Loucy (cell line): Measurements from ENCODE around the gene SCYGR6.

Source experiments
- H2AFZ ChIP-seq: fragments of 200-600 bp; sonication (generic); 2 replicates; pipeline ENCODE4 v1.6.0; 2016; ENCODE audit warnings: antibody characterized with exemption, mild to moderate bottlenecking, low read length, moderate library complexity
- H3F3A ChIP-seq: fragments of 200-600 bp; 2 replicates; pipeline ENCODE4 v1.6.0; 2016; ENCODE audit warnings: antibody characterized with exemption, low read depth, mild to moderate bottlenecking
- H3K27me3 ChIP-seq: fragments of 200-600 bp; sonication (generic); 2 replicates; pipeline ENCODE4 v1.6.1; 2014; ENCODE audit warnings: low read length, mild to moderate bottlenecking; ENCODE audit not compliant: insufficient read depth, poor library complexity, severe bottlenecking
- H3K36me3 ChIP-seq: fragments of 200-600 bp; sonication (generic); 2 replicates; pipeline ENCODE4 v1.6.1; 2016; ENCODE audit warnings: low read length; ENCODE audit not compliant: insufficient read depth
- H3K4me1 ChIP-seq: fragments of 200-600 bp; sonication (generic); 2 replicates; pipeline ENCODE4 v1.5.1; 2014; ENCODE audit warnings: low read length, mild to moderate bottlenecking; ENCODE audit not compliant: insufficient read depth, poor library complexity, severe bottlenecking
- H3K4me2 ChIP-seq: fragments of 200-600 bp; sonication (generic); 2 replicates; pipeline ENCODE4 v1.6.0; 2014; ENCODE audit warnings: antibody characterized with exemption, low read length, low read depth, mild to moderate bottlenecking; ENCODE audit not compliant: poor library complexity, severe bottlenecking
- H3K4me3 ChIP-seq: fragments of 200-600 bp; sonication (generic); 2 replicates; pipeline ENCODE4 v1.5.1; 2014; ENCODE audit warnings: low read length, mild to moderate bottlenecking, mixed read lengths; ENCODE audit not compliant: poor library complexity, severe bottlenecking
- H3K79me2 ChIP-seq: fragments of 200-600 bp; sonication (generic); 2 replicates; pipeline ENCODE4 v1.6.1; 2014; ENCODE audit warnings: low read length; ENCODE audit not compliant: insufficient read depth
- H3K9ac ChIP-seq: fragments of 200-600 bp; sonication (generic); 2 replicates; pipeline ENCODE4 v1.6.0; 2014; ENCODE audit warnings: mild to moderate bottlenecking, low read depth, low read length, moderate library complexity; ENCODE audit not compliant: poor library complexity, severe bottlenecking
- H3K9me2 ChIP-seq: fragments of 200-600 bp; sonication (generic); replicated peaks from 2 replicates; pipeline ENCODE4 v1.6.1; 2016; ENCODE audit warnings: low read depth, low read length, mixed read lengths
- H3K9me3 ChIP-seq: fragments of 200-600 bp; sonication (generic); 2 replicates; pipeline ENCODE4 v1.6.1; 2014; ENCODE audit warnings: mild to moderate bottlenecking, antibody characterized with exemption, low read length, low read depth; ENCODE audit not compliant: insufficient read depth
- H4K20me1 ChIP-seq: fragments of 200-600 bp; sonication (generic); 2 replicates; pipeline ENCODE4 v1.6.0; 2014; ENCODE audit warnings: antibody characterized with exemption, low read length, mild to moderate bottlenecking; ENCODE audit not compliant: insufficient read depth, poor library complexity, severe bottlenecking
- EZH2phosphoT487 ChIP-seq: fragments of 200-600 bp; IDR thresholded peaks from 2 replicates; pipeline ENCODE4 v1.6.1; 2018; ENCODE audit warnings: antibody characterized with exemption, mild to moderate bottlenecking, moderate library complexity, borderline replicate concordance
- TF ChIP-seq, protein P1 (sequence below): fragments of 200-600 bp; sonication (generic); conservative IDR thresholded peaks from 2 replicates; pipeline ENCODE4 v1.5.1; 2014; ENCODE audit warnings: mild to moderate bottlenecking, antibody characterized with exemption, low read length

SCYGR6 gene

DNA sequence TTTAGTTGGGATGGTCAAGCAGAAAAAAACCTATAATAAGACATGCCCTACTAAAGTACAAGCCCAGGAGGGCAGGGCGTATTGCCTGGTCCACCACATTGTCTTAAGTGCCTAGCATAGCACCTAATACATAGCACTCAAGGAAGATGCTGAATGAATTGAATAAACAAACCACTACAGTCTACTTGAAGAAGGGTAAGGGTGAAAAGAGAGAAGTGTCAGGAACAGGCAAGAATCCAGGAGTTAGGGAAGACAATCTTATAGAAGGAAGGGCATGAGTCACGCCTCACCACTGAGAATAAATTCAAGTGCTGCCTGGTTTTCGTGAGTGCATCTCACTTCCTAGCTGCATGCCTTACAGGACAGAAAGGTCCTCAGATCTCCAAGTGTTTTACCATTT, 20.6 kb downstream of the SCYGR6 start:
- Histone ChIP-seq H3K9ac (no peak overlapping the region), H4K20me1 (no peaks in the 10 kb centered on the region), H3K9me3 (no peaks in the 10 kb centered on the region), H3K4me3 (no peak overlapping the region), H3F3A (no peaks in the 10 kb centered on the region), H3K27me3 (no peaks in the 10 kb centered on the region), H3K4me1 (no peaks in the 10 kb centered on the region), H3K4me2 (no peak overlapping the region), H2AFZ (no peak overlapping the region), H3K79me2 (no peaks in the 10 kb centered on the region), H3K9me2 (no peaks in the 10 kb centered on the region), H3K36me3 (no peaks in the 10 kb centered on the region)
- no peak for TF ChIP-seq EZH2phosphoT487
- TF ChIP-seq, protein P1, sequence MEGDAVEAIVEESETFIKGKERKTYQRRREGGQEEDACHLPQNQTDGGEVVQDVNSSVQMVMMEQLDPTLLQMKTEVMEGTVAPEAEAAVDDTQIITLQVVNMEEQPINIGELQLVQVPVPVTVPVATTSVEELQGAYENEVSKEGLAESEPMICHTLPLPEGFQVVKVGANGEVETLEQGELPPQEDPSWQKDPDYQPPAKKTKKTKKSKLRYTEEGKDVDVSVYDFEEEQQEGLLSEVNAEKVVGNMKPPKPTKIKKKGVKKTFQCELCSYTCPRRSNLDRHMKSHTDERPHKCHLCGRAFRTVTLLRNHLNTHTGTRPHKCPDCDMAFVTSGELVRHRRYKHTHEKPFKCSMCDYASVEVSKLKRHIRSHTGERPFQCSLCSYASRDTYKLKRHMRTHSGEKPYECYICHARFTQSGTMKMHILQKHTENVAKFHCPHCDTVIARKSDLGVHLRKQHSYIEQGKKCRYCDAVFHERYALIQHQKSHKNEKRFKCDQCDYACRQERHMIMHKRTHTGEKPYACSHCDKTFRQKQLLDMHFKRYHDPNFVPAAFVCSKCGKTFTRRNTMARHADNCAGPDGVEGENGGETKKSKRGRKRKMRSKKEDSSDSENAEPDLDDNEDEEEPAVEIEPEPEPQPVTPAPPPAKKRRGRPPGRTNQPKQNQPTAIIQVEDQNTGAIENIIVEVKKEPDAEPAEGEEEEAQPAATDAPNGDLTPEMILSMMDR = no peak

DNA sequence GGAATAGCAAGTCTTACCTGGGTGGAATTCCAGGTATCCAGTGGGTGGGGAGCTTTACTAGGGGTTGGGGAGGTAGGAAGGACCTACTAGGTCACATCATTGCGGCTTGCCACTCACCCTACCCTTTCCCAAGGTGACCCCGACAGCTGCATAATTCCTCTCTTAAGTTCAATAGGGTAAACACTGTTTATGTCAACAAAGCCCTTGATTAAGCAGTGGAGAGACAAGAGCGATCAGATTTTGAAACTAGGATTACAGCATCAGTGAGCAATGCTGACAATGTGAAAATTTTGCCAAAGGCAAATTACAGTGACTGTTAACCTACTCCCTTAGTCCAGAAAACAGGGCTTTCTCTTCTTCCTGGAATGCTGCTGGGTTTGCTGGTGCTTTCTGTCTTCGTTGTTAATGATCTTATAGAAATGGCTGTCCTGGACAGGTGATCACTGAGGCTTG, 21.3 kb downstream of the SCYGR6 start:
- Histone ChIP-seq H3K4me2 (no peak overlapping the region), H3K4me3 (no peak overlapping the region), H4K20me1 (no peaks in the 10 kb centered on the region), H2AFZ (no peak overlapping the region), H3K9me2 (no peaks in the 10 kb centered on the region), H3K9ac (no peak overlapping the region), H3K27me3 (no peaks in the 10 kb centered on the region), H3K4me1 (no peaks in the 10 kb centered on the region), H3K36me3 (no peaks in the 10 kb centered on the region), H3K9me3 (no peaks in the 10 kb centered on the region), H3K79me2 (no peaks in the 10 kb centered on the region), H3F3A (no peaks in the 10 kb centered on the region)
- no peak for TF ChIP-seq EZH2phosphoT487
- TF ChIP-seq, protein P1 = no peak

DNA sequence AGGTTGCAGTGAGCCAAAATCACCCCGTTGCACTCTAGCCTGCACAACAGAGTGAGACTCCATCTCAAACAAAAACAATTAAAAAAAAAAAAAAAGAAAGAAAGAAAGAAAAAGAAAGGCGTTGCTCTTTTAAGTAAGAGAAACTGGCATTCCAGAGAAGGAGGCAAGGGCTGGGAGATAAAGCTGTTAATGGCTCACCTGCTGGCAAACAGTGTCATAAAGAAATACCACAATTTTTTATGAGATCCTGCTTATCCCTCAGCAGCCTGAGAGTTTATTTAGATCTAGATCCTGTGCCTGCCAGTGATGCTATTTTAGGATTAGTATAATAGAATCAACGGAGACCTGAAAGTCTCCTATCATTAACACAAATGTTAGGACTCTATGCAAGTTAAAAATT, 23.0 kb downstream of the SCYGR6 start:
- TF ChIP-seq EZH2phosphoT487 = no peak
- TF ChIP-seq, protein P1 = no peak
- H3K79me2 ChIP-seq = no peaks in the 10 kb centered on the region
- H4K20me1 ChIP-seq = no peaks in the 10 kb centered on the region
- H3K9me3 ChIP-seq = no peaks in the 10 kb centered on the region
- H3K36me3 ChIP-seq = no peaks in the 10 kb centered on the region
- H3K4me1 ChIP-seq = no peaks in the 10 kb centered on the region
- no peaks in the 10 kb centered on the region for H3K27me3 ChIP-seq
- H3F3A ChIP-seq = no peaks in the 10 kb centered on the region
- H3K9me2 ChIP-seq = no peaks in the 10 kb centered on the region
- H3K4me2 ChIP-seq = no peak overlapping the region
- no peak overlapping the region for H2AFZ ChIP-seq
- H3K4me3 ChIP-seq = no peak overlapping the region
- H3K9ac ChIP-seq = no peak overlapping the region
